GM18507 (cell line): Measurements from ENCODE around the gene ZFP36L1.

Experiments used
- DNase-seq: peaks from one replicate; pipeline ENCODE4 v3.0.0; 2011; ENCODE audit warnings: low read depth; ENCODE audit not compliant: insufficient read length; ENCODE audit errors: extremely low spot score
- FAIRE-seq: peaks from 2 replicates; lab custom pipeline; 2011; peaks lifted over from hg19 to GRCh38; lab: Jason Lieb, UNC

ZFP36L1 gene

DNA sequence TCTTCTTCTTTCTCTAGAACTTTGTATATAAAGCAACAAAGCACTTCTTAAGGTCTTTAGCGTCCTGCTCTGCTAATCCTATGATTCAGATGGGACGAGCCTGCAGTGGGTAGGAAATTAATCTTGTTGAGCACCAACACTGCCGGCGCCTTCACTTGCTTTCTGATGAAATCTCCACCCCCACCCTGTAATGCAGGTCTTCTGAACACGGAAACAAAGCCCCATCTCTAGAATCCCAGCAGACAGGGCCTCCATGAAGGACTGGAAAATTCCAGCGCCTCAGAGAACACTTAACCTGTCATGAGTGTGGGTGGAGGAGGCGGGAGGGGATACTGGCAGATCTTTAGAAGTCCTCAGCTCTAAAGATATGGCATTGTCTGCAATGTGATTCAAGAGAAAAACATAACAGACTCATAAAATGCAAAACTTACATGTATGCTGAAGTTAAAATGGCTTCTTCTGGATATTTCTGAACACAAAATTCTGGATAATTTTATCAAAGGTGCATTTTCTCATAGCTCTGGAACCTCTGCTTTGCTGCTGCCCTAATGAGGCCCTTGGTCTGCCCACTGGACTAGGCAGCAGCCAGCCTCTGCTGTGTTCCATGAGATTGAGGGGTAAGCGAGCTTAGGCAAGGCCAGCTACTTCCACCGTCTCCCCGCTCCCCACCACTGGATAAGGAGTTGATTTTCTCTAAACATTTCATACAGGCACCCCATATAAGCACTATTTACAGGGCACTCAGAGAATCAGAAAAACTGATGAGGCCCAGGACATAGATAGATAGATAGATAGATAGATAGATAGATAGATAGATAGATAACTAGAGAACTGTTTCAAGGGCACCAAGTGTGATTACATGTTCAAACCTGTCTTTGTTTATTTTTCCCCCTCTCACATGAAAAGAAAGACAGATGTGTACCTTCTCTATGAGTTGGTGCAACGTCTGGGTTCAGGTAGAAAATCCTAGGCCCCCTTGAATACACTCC lies 43.1 kb downstream of the ZFP36L1 start:
- DNase-seq, result no peak
- no peak for FAIRE-seq

- DNase-seq, result no peak
- FAIRE-seq, result no peak
Measured at GRCh38 chr14:68748691-68749090, 44.2 kb downstream of the ZFP36L1 start.

GRCh38 chr14:68748260-68748659 lies 44.6 kb downstream of the ZFP36L1 start:
- FAIRE-seq (no peak), DNase-seq (no peak)

GRCh38 chr14:68747393-68747792 lies 45.5 kb downstream of the ZFP36L1 start:
- FAIRE-seq, result no peak
- no peak for DNase-seq

- DNase-seq (no peak), FAIRE-seq (no peak)
Measured at GRCh38 chr14:68744613-68745012, 48.3 kb downstream of the ZFP36L1 start.

DNA sequence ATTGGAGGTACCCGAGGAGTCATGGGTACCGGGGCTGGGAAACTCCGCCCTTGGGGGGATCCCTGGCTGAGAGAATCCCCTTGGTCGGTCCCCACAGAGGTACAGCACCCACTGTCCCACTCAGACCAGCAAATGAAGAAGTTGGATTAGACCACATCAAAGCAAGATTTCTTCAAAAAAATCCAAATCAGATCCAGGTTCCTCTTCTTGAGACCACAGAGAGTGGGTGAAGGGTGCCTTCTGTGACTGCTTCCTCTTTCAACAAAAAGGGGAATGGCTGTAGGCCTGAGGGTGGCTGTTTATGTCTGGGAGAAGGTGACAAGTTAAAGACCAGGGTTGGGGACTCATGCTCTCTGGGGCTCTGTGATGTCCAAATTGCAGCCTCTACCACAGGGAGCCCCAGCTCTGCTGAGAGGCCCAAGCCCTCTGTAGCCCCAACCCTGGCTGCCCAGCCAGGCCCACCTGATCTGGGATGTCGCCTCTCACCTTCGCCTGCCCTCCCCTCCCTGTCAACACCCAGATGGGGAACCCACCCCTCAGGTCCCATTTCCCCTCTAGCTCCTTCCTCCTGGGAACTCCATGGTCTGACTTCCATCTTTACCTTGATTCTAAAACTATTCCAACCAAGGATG lies 50.9 kb downstream of the ZFP36L1 start:
- peak; percentile 86 for FAIRE-seq

DNA sequence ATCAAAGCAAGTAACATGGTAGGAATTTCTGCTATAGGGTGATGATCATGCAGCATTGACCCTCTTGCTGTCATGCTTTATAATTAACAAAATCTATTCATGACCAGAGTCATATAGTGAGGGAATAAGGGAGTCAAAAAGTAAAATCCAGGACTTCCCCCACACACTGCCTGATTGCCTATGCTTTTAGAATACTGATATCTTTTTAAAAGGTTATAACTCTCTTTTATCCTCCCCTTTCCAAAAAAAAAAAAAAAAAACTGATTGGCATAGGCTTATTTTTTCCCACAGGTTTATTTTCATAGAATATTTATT lies 51.4 kb downstream of the ZFP36L1 start:
- no peak for DNase-seq
- no peak for FAIRE-seq

More for the DNA sequence above, 50.9 kb downstream of the ZFP36L1 start:
- peak; percentile 44 for DNase-seq

GRCh38 chr14:68740788-68741476 lies 51.9 kb downstream of the ZFP36L1 start:
- FAIRE-seq, result no peak
- DNase-seq, result no peak

DNA sequence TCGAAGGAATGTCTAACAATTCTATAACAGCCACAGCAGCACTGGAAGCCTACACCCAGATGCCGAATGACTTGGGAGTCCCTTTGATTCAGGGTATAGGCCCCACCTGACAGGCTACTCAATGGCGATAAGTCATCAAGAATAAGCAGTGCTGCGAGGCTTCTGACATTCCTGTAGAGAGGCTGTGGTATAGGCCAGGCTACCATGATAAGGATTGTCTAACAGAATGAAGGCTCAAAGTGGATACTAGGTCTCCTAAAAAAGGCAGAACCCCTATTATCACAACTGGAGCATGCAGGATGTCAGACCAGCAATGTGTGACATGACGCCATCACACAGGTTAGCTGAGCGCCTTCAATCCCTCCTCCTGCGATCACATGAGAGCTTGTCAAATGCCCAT lies 53.2 kb downstream of the ZFP36L1 start:
- DNase-seq (no peak), FAIRE-seq (no peak)

GRCh38 chr14:68738559-68738958 lies 54.3 kb downstream of the ZFP36L1 start:
- no peak for FAIRE-seq
- DNase-seq, result no peak
